GM12878 (cell line): ENCODE results near the gene ADGRF1. TPM values are rescaled to one million over a fixed set of nuclear protein-coding genes. Genes with fewer than 3 reads are reported as not detected.

Experiments used
- ATAC-seq: fragments of 200-7000 bp; cut with Tn5 transposase; 3 replicates; pipeline ENCODE4 v1.9.1; 2020; ENCODE audit warnings: mild to moderate bottlenecking, moderate library complexity
- BruUV-seq: library from RNA; stranded (reverse); fragments of 400-500 nt; replicated peaks from 2 replicates; lab custom pipeline; 2021; lab: Mats Ljungman, UMichigan
- CTCF ChIA-PET: fragments of 300-600 bp; sonication (Branson Sonifier 250); formaldehyde crosslinking; extraction: SDS; loops from one replicate; lab custom pipeline; 2021; ENCODE audit warnings: inconsistent platforms; lab: Yijun Ruan, JAX
- POLR2A ChIA-PET: fragments of 350-600 bp; formaldehyde crosslinking; extraction: SDS; loops from one replicate; lab custom pipeline; 2021; ENCODE audit warnings: inconsistent platforms; lab: Charles Lee
- RAD21 ChIA-PET: fragments of 300-600 bp; sonication (Branson Sonifier 250); formaldehyde crosslinking; loops from one replicate; lab custom pipeline; 2023; ENCODE audit warnings: antibody characterized with exemption; ENCODE audit not compliant: unreplicated experiment; lab: Charles Lee
- SMC1A ChIA-PET: fragments of 300-600 bp; sonication (Branson Sonifier 250); formaldehyde crosslinking; loops from one replicate; lab custom pipeline; 2023; ENCODE audit not compliant: unreplicated experiment, uncharacterized antibody; lab: Charles Lee
- DNase-seq: peaks from one replicate; pipeline ENCODE4 v3.0.0-alpha.2; 2011; ENCODE audit warnings: low read depth, low spot score
- FAIRE-seq: peaks from 3 replicates; lab custom pipeline; 2011; peaks lifted over from hg19 to GRCh38; lab: Jason Lieb, UNC
- H2AFZ ChIP-seq: 2 replicates; pipeline ENCODE4 v1.6.0; 2011; ENCODE audit warnings: low read depth, low read length, control low read depth; ENCODE audit not compliant: control insufficient read depth
- H3K27ac ChIP-seq: 2 replicates; pipeline ENCODE4 v1.5.1; 2011; ENCODE audit warnings: control low read depth; ENCODE audit not compliant: control insufficient read depth, insufficient read depth
- H3K27me3 ChIP-seq, 2 experiments: replicated peaks in 1 of 2; 2 replicates each; pipeline versions ENCODE4 v1.6.0 to v1.6.1; 2011; ENCODE audit warnings: low read length in 1 of 2; ENCODE audit not compliant: control insufficient read depth in 2 of 2, insufficient read depth in 2 of 2
- H3K36me3 ChIP-seq, 2 experiments: 2 replicates each; pipeline ENCODE4 v1.5.1; 2011; ENCODE audit warnings: low read length in 1 of 2; ENCODE audit not compliant: control insufficient read depth in 2 of 2, insufficient read depth in 2 of 2
- H3K4me1 ChIP-seq: 2 replicates; pipeline ENCODE4 v1.6.1; 2011; ENCODE audit warnings: mild to moderate bottlenecking, low read length, moderate library complexity, mixed read lengths; ENCODE audit not compliant: control insufficient read depth, insufficient read depth
- H3K4me2 ChIP-seq: 2 replicates; pipeline ENCODE4 v1.6.0; 2011; ENCODE audit warnings: control low read depth; ENCODE audit not compliant: control insufficient read depth, insufficient read depth
- H3K4me3 ChIP-seq: fragments of 200-600 bp; sonication (generic); 2 replicates; pipeline ENCODE4 v1.5.1; 2016
- H3K79me2 ChIP-seq: 2 replicates; pipeline ENCODE4 v1.6.0; 2011; ENCODE audit warnings: low read length; ENCODE audit not compliant: control insufficient read depth, insufficient read depth
- H3K9ac ChIP-seq: 2 replicates; pipeline ENCODE4 v1.8.0; 2011; ENCODE audit warnings: low read length, control low read depth, mixed read lengths; ENCODE audit not compliant: control insufficient read depth, insufficient read depth
- H3K9me3 ChIP-seq: replicated peaks from 3 replicates; pipeline ENCODE4 v1.5.1; 2011; ENCODE audit warnings: mild to moderate bottlenecking, low read length; ENCODE audit not compliant: control insufficient read depth, insufficient read depth
- H4K20me1 ChIP-seq: 2 replicates; pipeline ENCODE4 v1.6.0; 2011; ENCODE audit not compliant: control insufficient read depth, insufficient read depth
- CHD1 ChIP-seq: IDR thresholded peaks from 2 replicates; pipeline ENCODE4 v1.6.1; 2012; ENCODE audit warnings: low read depth, low read length, improper control_type of control experiment
- ETV6 ChIP-seq, 2 experiments: fragments of 450-650 bp in 1 of 2; IDR thresholded peaks in 1 of 2; conservative IDR thresholded peaks in 1 of 2; 2 replicates each; pipeline ENCODE4 v1.6.1; 2014; ENCODE audit warnings: antibody characterized with exemption in 1 of 2, borderline replicate concordance in 1 of 2, low read depth in 1 of 2, mild to moderate bottlenecking in 1 of 2, moderate library complexity in 1 of 2
- LARP7 ChIP-seq: fragments of 450-650 bp; IDR thresholded peaks from 2 replicates; pipeline ENCODE4 v1.6.1; 2017; ENCODE audit warnings: mild to moderate bottlenecking
- MEF2B ChIP-seq: fragments of 450-650 bp; IDR thresholded peaks from 2 replicates; pipeline ENCODE4 v1.6.1; 2018; ENCODE audit warnings: mild to moderate bottlenecking, moderate library complexity; ENCODE audit not compliant: partially characterized antibody, poor library complexity, severe bottlenecking
- NBN ChIP-seq: fragments of 450-650 bp; IDR thresholded peaks from 2 replicates; pipeline ENCODE4 v1.6.1; 2016
- PML ChIP-seq: IDR thresholded peaks from 2 replicates; pipeline ENCODE4 v1.6.1; 2012; ENCODE audit warnings: low read length, inconsistent platforms
- POLR2AphosphoS2 ChIP-seq: IDR thresholded peaks from 2 replicates; pipeline ENCODE4 v1.6.1; 2011; ENCODE audit warnings: low read depth, mild to moderate bottlenecking, low read length, improper control_type of control experiment, moderate library complexity
- SMAD5 ChIP-seq: IDR thresholded peaks from 2 replicates; pipeline ENCODE4 v1.6.1; 2016; ENCODE audit warnings: antibody characterized with exemption, low read depth
- TARDBP ChIP-seq: IDR thresholded peaks from 2 replicates; pipeline ENCODE4 v1.6.1; 2016; ENCODE audit warnings: borderline replicate concordance
- TCF3 ChIP-seq: IDR thresholded peaks from 2 replicates; pipeline ENCODE4 v1.6.1; 2012; ENCODE audit warnings: low read depth, mild to moderate bottlenecking, low read length, borderline replicate concordance; ENCODE audit not compliant: insufficient read depth
- ZNF207 ChIP-seq: fragments of 450-650 bp; IDR thresholded peaks from 2 replicates; pipeline ENCODE4 v1.6.1; 2014; ENCODE audit warnings: antibody characterized with exemption, mild to moderate bottlenecking, borderline replicate concordance
- ZNF274 ChIP-seq: IDR thresholded peaks from one replicate; pipeline ENCODE4 v1.8.0; 2011; ENCODE audit not compliant: insufficient read length, insufficient read depth
- WGBS: methylation state at CpG from one replicate; pipeline ENCODE4 v1.1.6; 2016; ENCODE audit warnings: low lambda C conversion rate; ENCODE audit not compliant: insufficient replicate concordance, insufficient coverage; ENCODE audit errors: missing lambda C conversion rate; 5-methylcytosine and 5-hydroxymethylcytosine counted together
- in situ Hi-C: fragments of 300-500 bp; cut with MboI; formaldehyde crosslinking; loops from 9 replicates; pipeline ENCODE4 v1.14.3; 2018; ENCODE audit warnings: mixed read lengths
- intact Hi-C: fragments of 100-400 bp; cut with micrococcal nuclease; formaldehyde crosslinking; loops from one replicate; pipeline ENCODE4 v1.14.2; 2022; ENCODE audit not compliant: unreplicated experiment
- polyA plus RNA-seq, 11 experiments: library from polyadenylated mRNA; depleted of rRNA in 4 of 11; unstranded in 6 of 11; stranded (reverse) in 5 of 11; fragments of >200 nt; fragmentation: Nextera tagmentation in 4 of 11; fragmentation: Illumina TruSeq in 1 of 11; extraction: Ambion mirVana in 4 of 11; extraction: Trizol in 1 of 11; gene quantifications; 1 replicate in 1 of 11; 2 replicates in 10 of 11; pipeline versions ENCODE4 v1.2.1 to v1.2.3, GENCODE V29; 2011 to 2016; ENCODE audit warnings: inconsistent platforms in 2 of 11, missing spikeins in 2 of 11, low read depth in 1 of 11
- total RNA-seq, 4 experiments: library from RNA; depleted of rRNA in 3 of 4; stranded (reverse); fragments of >200 nt in 3 of 4; fragmentation: Illumina TruSeq in 1 of 4; extraction: Trizol in 1 of 4; gene quantifications; 2 replicates each; pipeline versions ENCODE4 v1.2.1 to v1.2.3, GENCODE V29; 2013 to 2021

ADGRF1 gene
- total and polyA plus RNA-seq, 10 of the 15 experiments (the other 5 are each of a cell fraction or from before 2014, with no cell fraction given) = 0.05 TPM; not detected in 9

- Histone ChIP-seq H3K4me1 (no peaks in the 10 kb centered on the region), H3K9ac (no peak overlapping the region), H3K9me3 (no peaks in the 10 kb centered on the region), H2AFZ (no peak overlapping the region)
- DNase-seq (no peak), FAIRE-seq (no peak)
- RAD21 ChIA-PET = no interaction called here
- intact Hi-C loops = no loop called here
- no TSS peak for BruUV-seq
- 23% methylated on average over 5 of the region's 5 CpGs for WGBS
- TF ChIP-seq PML (no peak), POLR2AphosphoS2 (no peak), TCF3 (no peak), LARP7 (no peak), CHD1 (no peak)
- TF ChIP-seq, all 136 proteins: peak for 0
- Histone ChIP-seq H3K79me2 (no peaks in the 10 kb centered on the region), H4K20me1 (no peaks in the 10 kb centered on the region), H3K4me2 (no peak overlapping the region), H3K27me3 (peaks cover 0 to 5% of the 10 kb centered on the region in 2 experiments; a peak in 3 of 4 replicates), H3K4me3 (no peak overlapping the region), H3K36me3 (no peaks in the 10 kb centered on the region), H3K27ac (no peak overlapping the region)
- SMC1A ChIA-PET = no interaction called here
- CTCF ChIA-PET = interaction anchor here (1.4 kb wide), 1 partner anchor 16 kb away, joined by 4 read pairs; no protein-coding TSS in a partner anchor
- in situ Hi-C loops = no loop called here
- POLR2A ChIA-PET = no interaction called here
- no peak for ATAC-seq
These were observed 38.0 kb upstream of the ADGRF1 start for GRCh38 chr6:47080083-47080596.

GRCh38 chr6:47079638-47080037, 37.5 kb upstream of the ADGRF1 start:
- POLR2A ChIA-PET = no interaction called here

More at GRCh38 chr6:47079638-47080037, 37.5 kb upstream of the ADGRF1 start:
- Histone ChIP-seq H3K79me2 (no peaks in the 10 kb centered on the region), H3K4me3 (no peak overlapping the region), H3K4me2 (no peak overlapping the region), H3K27me3 (peaks cover 0 to 5% of the 10 kb centered on the region in 2 experiments; a peak in 3 of 4 replicates), H3K9me3 (no peaks in the 10 kb centered on the region), H3K27ac (no peak overlapping the region), H4K20me1 (no peaks in the 10 kb centered on the region), H3K9ac (no peak overlapping the region), H3K4me1 (no peaks in the 10 kb centered on the region), H2AFZ (no peak overlapping the region), H3K36me3 (no peaks in the 10 kb centered on the region)
- WGBS = 47% methylated on average over 7 of the region's 7 CpGs
- no TSS peak for BruUV-seq
- DNase-seq (no peak), ATAC-seq (no peak), FAIRE-seq (no peak)
- TF ChIP-seq ETV6 (conservative IDR thresholded peaks at IDR 0.05 in 1 of 2, IDR thresholded peaks at IDR 0.05 in 1 of 2; ENCODE audit: borderline replicate concordance in 1 of 2, low read depth in 1 of 2) = no peak
- no peak for TF ChIP-seq SMAD5
- TF ChIP-seq MEF2B = no peak
- TF ChIP-seq TARDBP = no peak
- no peak for TF ChIP-seq NBN
- no peak for TF ChIP-seq ZNF274
- no peak for TF ChIP-seq ZNF207
- SMC1A ChIA-PET = no interaction called here
- intact Hi-C loops = no loop called here
- CTCF ChIA-PET = interaction anchor here (1.0 to 1.3 kb wide), 2 partner anchors 14 to 19 kb away, joined by 3 read pairs; no protein-coding TSS in a partner anchor
- RAD21 ChIA-PET = no interaction called here
- in situ Hi-C loops = no loop called here
